Loucy (cell line): Measurements from ENCODE around the gene ATP1A2.

Experiments used
- H2AFZ ChIP-seq: fragments of 200-600 bp; sonication (generic); 2 replicates; pipeline ENCODE4 v1.6.0; 2016; ENCODE audit warnings: antibody characterized with exemption, mild to moderate bottlenecking, low read length, moderate library complexity
- H3F3A ChIP-seq: fragments of 200-600 bp; 2 replicates; pipeline ENCODE4 v1.6.0; 2016; ENCODE audit warnings: antibody characterized with exemption, low read depth, mild to moderate bottlenecking
- H3K27me3 ChIP-seq: fragments of 200-600 bp; sonication (generic); 2 replicates; pipeline ENCODE4 v1.6.1; 2014; ENCODE audit warnings: low read length, mild to moderate bottlenecking; ENCODE audit not compliant: insufficient read depth, poor library complexity, severe bottlenecking
- H3K36me3 ChIP-seq: fragments of 200-600 bp; sonication (generic); 2 replicates; pipeline ENCODE4 v1.6.1; 2016; ENCODE audit warnings: low read length; ENCODE audit not compliant: insufficient read depth
- H3K4me1 ChIP-seq: fragments of 200-600 bp; sonication (generic); 2 replicates; pipeline ENCODE4 v1.5.1; 2014; ENCODE audit warnings: low read length, mild to moderate bottlenecking; ENCODE audit not compliant: insufficient read depth, poor library complexity, severe bottlenecking
- H3K4me2 ChIP-seq: fragments of 200-600 bp; sonication (generic); 2 replicates; pipeline ENCODE4 v1.6.0; 2014; ENCODE audit warnings: antibody characterized with exemption, low read length, low read depth, mild to moderate bottlenecking; ENCODE audit not compliant: poor library complexity, severe bottlenecking
- H3K4me3 ChIP-seq: fragments of 200-600 bp; sonication (generic); 2 replicates; pipeline ENCODE4 v1.5.1; 2014; ENCODE audit warnings: low read length, mild to moderate bottlenecking, mixed read lengths; ENCODE audit not compliant: poor library complexity, severe bottlenecking
- H3K79me2 ChIP-seq: fragments of 200-600 bp; sonication (generic); 2 replicates; pipeline ENCODE4 v1.6.1; 2014; ENCODE audit warnings: low read length; ENCODE audit not compliant: insufficient read depth
- H3K9ac ChIP-seq: fragments of 200-600 bp; sonication (generic); 2 replicates; pipeline ENCODE4 v1.6.0; 2014; ENCODE audit warnings: mild to moderate bottlenecking, low read depth, low read length, moderate library complexity; ENCODE audit not compliant: poor library complexity, severe bottlenecking
- H3K9me2 ChIP-seq: fragments of 200-600 bp; sonication (generic); replicated peaks from 2 replicates; pipeline ENCODE4 v1.6.1; 2016; ENCODE audit warnings: low read depth, low read length, mixed read lengths
- H3K9me3 ChIP-seq: fragments of 200-600 bp; sonication (generic); 2 replicates; pipeline ENCODE4 v1.6.1; 2014; ENCODE audit warnings: mild to moderate bottlenecking, antibody characterized with exemption, low read length, low read depth; ENCODE audit not compliant: insufficient read depth
- H4K20me1 ChIP-seq: fragments of 200-600 bp; sonication (generic); 2 replicates; pipeline ENCODE4 v1.6.0; 2014; ENCODE audit warnings: antibody characterized with exemption, low read length, mild to moderate bottlenecking; ENCODE audit not compliant: insufficient read depth, poor library complexity, severe bottlenecking
- EZH2phosphoT487 ChIP-seq: fragments of 200-600 bp; IDR thresholded peaks from 2 replicates; pipeline ENCODE4 v1.6.1; 2018; ENCODE audit warnings: antibody characterized with exemption, mild to moderate bottlenecking, moderate library complexity, borderline replicate concordance
- TF ChIP-seq, protein P1 (sequence below): fragments of 200-600 bp; sonication (generic); conservative IDR thresholded peaks from 2 replicates; pipeline ENCODE4 v1.5.1; 2014; ENCODE audit warnings: mild to moderate bottlenecking, antibody characterized with exemption, low read length

The ATP1A2 gene

GRCh38 chr1:160129558-160129957 is 14.0 kb downstream of the ATP1A2 start:
- no peaks in the 10 kb centered on the region for H3K4me1 ChIP-seq
- no peak overlapping the region for H3K4me2 ChIP-seq
- no peaks in the 10 kb centered on the region for H3K27me3 ChIP-seq
- TF ChIP-seq, protein P1, sequence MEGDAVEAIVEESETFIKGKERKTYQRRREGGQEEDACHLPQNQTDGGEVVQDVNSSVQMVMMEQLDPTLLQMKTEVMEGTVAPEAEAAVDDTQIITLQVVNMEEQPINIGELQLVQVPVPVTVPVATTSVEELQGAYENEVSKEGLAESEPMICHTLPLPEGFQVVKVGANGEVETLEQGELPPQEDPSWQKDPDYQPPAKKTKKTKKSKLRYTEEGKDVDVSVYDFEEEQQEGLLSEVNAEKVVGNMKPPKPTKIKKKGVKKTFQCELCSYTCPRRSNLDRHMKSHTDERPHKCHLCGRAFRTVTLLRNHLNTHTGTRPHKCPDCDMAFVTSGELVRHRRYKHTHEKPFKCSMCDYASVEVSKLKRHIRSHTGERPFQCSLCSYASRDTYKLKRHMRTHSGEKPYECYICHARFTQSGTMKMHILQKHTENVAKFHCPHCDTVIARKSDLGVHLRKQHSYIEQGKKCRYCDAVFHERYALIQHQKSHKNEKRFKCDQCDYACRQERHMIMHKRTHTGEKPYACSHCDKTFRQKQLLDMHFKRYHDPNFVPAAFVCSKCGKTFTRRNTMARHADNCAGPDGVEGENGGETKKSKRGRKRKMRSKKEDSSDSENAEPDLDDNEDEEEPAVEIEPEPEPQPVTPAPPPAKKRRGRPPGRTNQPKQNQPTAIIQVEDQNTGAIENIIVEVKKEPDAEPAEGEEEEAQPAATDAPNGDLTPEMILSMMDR, result no peak
- TF ChIP-seq EZH2phosphoT487, result no peak
- H3K36me3 ChIP-seq, result no peaks in the 10 kb centered on the region
- no peaks in the 10 kb centered on the region for H3K79me2 ChIP-seq
- no peaks in the 10 kb centered on the region for H3K9me3 ChIP-seq
- no peak overlapping the region for H3K4me3 ChIP-seq
- no peak overlapping the region for H2AFZ ChIP-seq
- H4K20me1 ChIP-seq, result no peaks in the 10 kb centered on the region
- no peak overlapping the region for H3K9ac ChIP-seq
- no peaks in the 10 kb centered on the region for H3F3A ChIP-seq
- H3K9me2 ChIP-seq, result no peaks in the 10 kb centered on the region

GRCh38 chr1:160129966-160130365 is 14.4 kb downstream of the ATP1A2 start:
- no peaks in the 10 kb centered on the region for H3K9me2 ChIP-seq
- H3K4me3 ChIP-seq, result no peak overlapping the region
- H3K9me3 ChIP-seq, result no peaks in the 10 kb centered on the region
- H4K20me1 ChIP-seq, result no peaks in the 10 kb centered on the region
- H3K79me2 ChIP-seq, result no peaks in the 10 kb centered on the region
- no peaks in the 10 kb centered on the region for H3K4me1 ChIP-seq
- no peak overlapping the region for H2AFZ ChIP-seq
- H3K4me2 ChIP-seq, result no peak overlapping the region
- no peaks in the 10 kb centered on the region for H3K36me3 ChIP-seq
- TF ChIP-seq, protein P1, result no peak
- TF ChIP-seq EZH2phosphoT487, result no peak
- H3F3A ChIP-seq, result no peaks in the 10 kb centered on the region
- no peaks in the 10 kb centered on the region for H3K27me3 ChIP-seq
- no peak overlapping the region for H3K9ac ChIP-seq

DNA sequence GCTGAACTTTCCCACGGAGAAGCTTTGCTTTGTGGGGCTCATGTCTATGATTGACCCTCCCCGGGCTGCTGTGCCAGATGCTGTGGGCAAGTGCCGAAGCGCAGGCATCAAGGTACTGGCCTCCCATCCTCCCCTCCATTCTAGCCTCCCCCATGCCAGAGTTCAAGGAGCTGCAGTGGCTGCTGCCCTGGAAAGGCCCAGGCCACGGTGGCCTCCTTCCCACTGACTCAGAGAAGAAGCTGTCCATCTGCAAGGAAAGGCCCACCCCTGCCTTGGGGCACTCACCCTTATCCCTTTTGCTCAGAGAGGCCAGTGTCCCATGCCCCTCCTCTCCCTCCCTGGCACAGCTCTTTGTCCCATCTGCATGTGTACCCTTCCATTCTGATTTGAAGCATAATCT is 14.9 kb downstream of the ATP1A2 start:
- Histone ChIP-seq H3K9me3 (no peaks in the 10 kb centered on the region), H3K27me3 (no peaks in the 10 kb centered on the region), H3K9ac (no peak overlapping the region), H4K20me1 (no peaks in the 10 kb centered on the region), H3K9me2 (no peaks in the 10 kb centered on the region), H3K36me3 (no peaks in the 10 kb centered on the region), H3K4me1 (no peaks in the 10 kb centered on the region), H3K79me2 (no peaks in the 10 kb centered on the region), H3K4me3 (no peak overlapping the region), H3F3A (no peaks in the 10 kb centered on the region), H3K4me2 (no peak overlapping the region), H2AFZ (no peak overlapping the region)
- TF ChIP-seq EZH2phosphoT487, result no peak
- TF ChIP-seq, protein P1, result no peak
